Measurements from ENCODE around the gene WNT10A. TPM values are rescaled to one million over a fixed set of nuclear protein-coding genes. Genes with fewer than 3 reads are reported as not detected.

The WNT10A gene
- total RNA-seq (2022; extraction: Qiagen RNA extraction; ENCODE audit: low read depth): 0.06 to 0.24 TPM (median 0.10 TPM) in 4 of 5 replicates, not detected in the other

DNA sequence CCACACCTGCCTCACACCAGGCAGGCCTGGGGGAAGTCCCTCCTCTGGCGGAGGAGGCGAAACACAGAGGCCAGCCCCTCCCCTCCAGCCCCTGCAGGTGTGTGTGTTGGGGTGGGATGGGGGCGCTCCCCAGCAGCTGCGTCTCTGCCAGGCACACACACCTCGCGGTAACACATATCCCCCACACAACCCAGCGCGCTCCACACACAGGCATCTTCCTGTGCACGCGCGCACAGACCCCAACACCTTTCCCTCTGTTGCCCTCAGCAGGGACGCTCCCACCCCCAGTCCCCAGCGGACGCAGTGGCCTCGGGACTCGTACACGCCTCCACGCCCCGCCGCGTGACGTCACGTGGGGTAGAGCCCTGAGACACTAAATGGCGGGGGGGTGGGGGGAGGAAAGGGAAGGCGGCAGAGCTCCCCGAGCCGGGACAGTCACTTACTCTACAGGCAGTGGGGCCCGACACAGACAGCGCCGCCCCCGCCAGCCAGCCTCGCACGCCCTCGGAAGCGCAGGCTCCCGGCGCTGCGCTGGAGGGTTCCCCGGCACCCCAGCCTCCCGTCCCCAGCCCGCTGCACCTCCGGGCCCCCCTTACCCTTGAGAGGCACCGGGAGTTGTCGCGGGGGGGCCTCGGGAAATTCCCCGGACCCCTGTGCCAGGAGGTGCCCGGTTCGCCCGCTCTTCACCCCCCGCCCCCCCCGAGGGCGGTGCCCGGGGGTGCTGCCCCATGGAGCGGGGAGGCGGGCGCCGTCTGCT, at the start of gene WNT10A:
Gene WNT10A (plus strand): TSS at position 751 of the 757 bp plus-strand sequence. CDS start 144 bp downstream, outside the sequence.

DNA sequence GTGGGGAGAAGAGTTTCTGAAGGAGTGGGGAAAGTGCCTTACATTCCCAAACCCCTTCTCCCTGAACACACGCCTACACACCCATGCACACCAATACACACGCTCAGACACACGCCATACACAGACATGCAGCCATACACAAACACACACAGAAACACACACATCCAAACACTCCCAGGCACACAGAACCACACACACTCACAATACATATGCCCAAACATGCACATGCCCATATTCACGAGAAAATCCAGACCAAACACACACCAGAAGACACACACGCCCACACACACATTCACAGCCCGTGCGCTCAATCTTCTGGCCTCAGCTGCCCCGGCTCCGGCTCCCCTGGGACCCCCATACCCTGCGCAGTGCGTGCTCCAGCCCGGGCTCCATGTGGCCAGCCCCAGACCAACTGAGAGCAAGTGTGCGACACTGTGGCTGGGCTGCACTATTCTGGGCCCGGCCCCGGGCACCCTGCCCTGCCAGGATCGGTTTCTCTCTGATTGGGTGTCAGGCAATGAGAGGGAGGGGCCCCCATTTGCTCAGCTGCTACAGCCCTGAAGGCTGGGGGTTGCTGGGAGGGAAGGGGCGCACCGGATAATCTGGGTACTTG, 49.2 kb upstream of the WNT10A start, which contains the start of gene PRKAG3:
Gene PRKAG3 (minus strand): TSS at position 426 of the 613 bp plus-strand sequence.

DNA sequence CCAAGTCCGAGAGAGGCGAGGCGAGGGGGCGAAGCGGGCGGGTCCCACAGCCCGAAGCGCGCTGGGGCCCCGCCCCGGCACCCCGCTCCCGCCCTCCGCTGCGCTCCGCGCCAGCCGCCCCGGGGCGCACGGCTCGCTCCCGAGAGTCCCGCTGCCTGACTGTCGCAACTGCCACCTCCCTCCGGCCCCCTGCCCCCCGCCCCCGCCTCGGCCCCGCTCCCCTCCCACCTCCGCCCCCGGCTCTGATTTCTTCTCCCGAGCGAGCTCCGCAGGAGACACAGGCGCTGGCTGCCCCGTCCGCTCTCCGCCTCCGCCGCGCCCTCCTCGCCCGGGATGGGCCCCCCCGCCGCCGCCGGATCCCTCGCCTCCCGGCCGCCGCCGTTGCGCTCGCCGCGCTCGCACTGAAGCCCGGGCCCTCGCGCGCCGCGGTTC, 21.1 kb upstream of the WNT10A start, which contains the start of gene WNT6:
Gene WNT6 (plus strand): TSS at position 250 of the 432 bp plus-strand sequence. CDS start 233 bp downstream, outside the sequence.

Other genes with a start within 250 kb of the WNT10A start
- 13.9 to 18.9 TPM (median 15.4 TPM) in 5 replicates for gene ZNF142, start 221.2 kb upstream of the WNT10A start, total RNA-seq (2022; extraction: Qiagen RNA extraction; ENCODE audit: low read depth)
- gene BCS1L, start 221.2 kb upstream of the WNT10A start, total RNA-seq (2022; extraction: Qiagen RNA extraction; ENCODE audit: low read depth): 39.2 to 51.4 TPM (median 48.7 TPM) in 5 replicates
- gene RNF25, start 208.8 kb upstream of the WNT10A start, total RNA-seq (2022; extraction: Qiagen RNA extraction; ENCODE audit: low read depth): 43.3 to 48.2 TPM (median 44.4 TPM) in 5 replicates
- 13.5 to 17.3 TPM (median 13.7 TPM) in 5 replicates for gene STK36, start 208.8 kb upstream of the WNT10A start, total RNA-seq (2022; extraction: Qiagen RNA extraction; ENCODE audit: low read depth)
- gene TTLL4, start 170.0 kb upstream of the WNT10A start, total RNA-seq (2022; extraction: Qiagen RNA extraction; ENCODE audit: low read depth): 27.1 to 34.0 TPM (median 27.5 TPM) in 5 replicates
- 0.13 to 0.18 TPM (median 0.14 TPM) in 4 of 5 replicates, not detected in the other for gene CYP27A1, start 98.7 kb upstream of the WNT10A start, total RNA-seq (2022; extraction: Qiagen RNA extraction; ENCODE audit: low read depth)
- not detected in 5 replicates for gene PRKAG3, start 49.0 kb upstream of the WNT10A start, total RNA-seq (2022; extraction: Qiagen RNA extraction; ENCODE audit: low read depth)
- gene WNT6, start 21.0 kb upstream of the WNT10A start, total RNA-seq (2022; extraction: Qiagen RNA extraction; ENCODE audit: low read depth): 0.08 to 0.13 TPM (median 0.11 TPM) in 4 of 5 replicates, not detected in the other
- 0.89 to 3.2 TPM (median 2.2 TPM) in 5 replicates for gene CDK5R2, start 78.8 kb downstream of the WNT10A start, total RNA-seq (2022; extraction: Qiagen RNA extraction; ENCODE audit: low read depth)
- 0.08 TPM in 1 of 5 replicates, not detected in the others for gene FEV, start 104.3 kb downstream of the WNT10A start, total RNA-seq (2022; extraction: Qiagen RNA extraction; ENCODE audit: low read depth)
- 0.44 TPM in 1 of 5 replicates, not detected in the others for gene CRYBA2, start 112.6 kb downstream of the WNT10A start, total RNA-seq (2022; extraction: Qiagen RNA extraction; ENCODE audit: low read depth)
- 0.10 to 0.34 TPM (median 0.14 TPM) in 5 replicates for gene CFAP65, start 160.7 kb downstream of the WNT10A start, total RNA-seq (2022; extraction: Qiagen RNA extraction; ENCODE audit: low read depth)
- 0.09 to 0.21 TPM (median 0.13 TPM) in 4 of 5 replicates, not detected in the other for gene IHH, start 180.1 kb downstream of the WNT10A start, total RNA-seq (2022; extraction: Qiagen RNA extraction; ENCODE audit: low read depth)

All from A549 treated with CpdA at 1 μM for 4 hours (cell line).